ENCODE results near the gene DCLK2. TPM values are rescaled to one million over a fixed set of nuclear protein-coding genes. Genes with fewer than 3 reads are reported as not detected.

Gene DCLK2
- total and polyA plus RNA-seq, 2 of the 8 experiments (the other 6 are each of a cell fraction or from before 2014, with no cell fraction given): 0.32 to 0.37 TPM

DNA sequence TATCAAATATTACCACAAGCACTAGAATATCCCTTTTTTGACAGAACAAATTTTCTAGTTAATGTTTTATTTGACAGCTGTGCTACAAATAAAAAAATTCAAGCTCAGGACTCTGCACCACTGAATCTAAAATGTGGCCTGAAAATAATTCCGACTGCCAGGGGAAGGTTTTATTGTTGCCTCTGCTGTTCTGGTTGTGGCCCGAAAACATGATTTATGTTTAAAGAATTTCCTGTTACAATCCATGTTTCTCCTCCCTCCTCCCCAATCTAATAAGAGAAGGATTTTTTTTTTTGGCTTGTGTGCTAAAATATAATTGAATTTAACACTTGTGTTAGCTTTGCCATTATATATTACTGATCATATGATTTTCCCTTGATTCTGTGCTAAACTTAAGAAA is 227.8 kb downstream of the DCLK2 start (continued):
- TF ChIP-seq, protein P1, sequence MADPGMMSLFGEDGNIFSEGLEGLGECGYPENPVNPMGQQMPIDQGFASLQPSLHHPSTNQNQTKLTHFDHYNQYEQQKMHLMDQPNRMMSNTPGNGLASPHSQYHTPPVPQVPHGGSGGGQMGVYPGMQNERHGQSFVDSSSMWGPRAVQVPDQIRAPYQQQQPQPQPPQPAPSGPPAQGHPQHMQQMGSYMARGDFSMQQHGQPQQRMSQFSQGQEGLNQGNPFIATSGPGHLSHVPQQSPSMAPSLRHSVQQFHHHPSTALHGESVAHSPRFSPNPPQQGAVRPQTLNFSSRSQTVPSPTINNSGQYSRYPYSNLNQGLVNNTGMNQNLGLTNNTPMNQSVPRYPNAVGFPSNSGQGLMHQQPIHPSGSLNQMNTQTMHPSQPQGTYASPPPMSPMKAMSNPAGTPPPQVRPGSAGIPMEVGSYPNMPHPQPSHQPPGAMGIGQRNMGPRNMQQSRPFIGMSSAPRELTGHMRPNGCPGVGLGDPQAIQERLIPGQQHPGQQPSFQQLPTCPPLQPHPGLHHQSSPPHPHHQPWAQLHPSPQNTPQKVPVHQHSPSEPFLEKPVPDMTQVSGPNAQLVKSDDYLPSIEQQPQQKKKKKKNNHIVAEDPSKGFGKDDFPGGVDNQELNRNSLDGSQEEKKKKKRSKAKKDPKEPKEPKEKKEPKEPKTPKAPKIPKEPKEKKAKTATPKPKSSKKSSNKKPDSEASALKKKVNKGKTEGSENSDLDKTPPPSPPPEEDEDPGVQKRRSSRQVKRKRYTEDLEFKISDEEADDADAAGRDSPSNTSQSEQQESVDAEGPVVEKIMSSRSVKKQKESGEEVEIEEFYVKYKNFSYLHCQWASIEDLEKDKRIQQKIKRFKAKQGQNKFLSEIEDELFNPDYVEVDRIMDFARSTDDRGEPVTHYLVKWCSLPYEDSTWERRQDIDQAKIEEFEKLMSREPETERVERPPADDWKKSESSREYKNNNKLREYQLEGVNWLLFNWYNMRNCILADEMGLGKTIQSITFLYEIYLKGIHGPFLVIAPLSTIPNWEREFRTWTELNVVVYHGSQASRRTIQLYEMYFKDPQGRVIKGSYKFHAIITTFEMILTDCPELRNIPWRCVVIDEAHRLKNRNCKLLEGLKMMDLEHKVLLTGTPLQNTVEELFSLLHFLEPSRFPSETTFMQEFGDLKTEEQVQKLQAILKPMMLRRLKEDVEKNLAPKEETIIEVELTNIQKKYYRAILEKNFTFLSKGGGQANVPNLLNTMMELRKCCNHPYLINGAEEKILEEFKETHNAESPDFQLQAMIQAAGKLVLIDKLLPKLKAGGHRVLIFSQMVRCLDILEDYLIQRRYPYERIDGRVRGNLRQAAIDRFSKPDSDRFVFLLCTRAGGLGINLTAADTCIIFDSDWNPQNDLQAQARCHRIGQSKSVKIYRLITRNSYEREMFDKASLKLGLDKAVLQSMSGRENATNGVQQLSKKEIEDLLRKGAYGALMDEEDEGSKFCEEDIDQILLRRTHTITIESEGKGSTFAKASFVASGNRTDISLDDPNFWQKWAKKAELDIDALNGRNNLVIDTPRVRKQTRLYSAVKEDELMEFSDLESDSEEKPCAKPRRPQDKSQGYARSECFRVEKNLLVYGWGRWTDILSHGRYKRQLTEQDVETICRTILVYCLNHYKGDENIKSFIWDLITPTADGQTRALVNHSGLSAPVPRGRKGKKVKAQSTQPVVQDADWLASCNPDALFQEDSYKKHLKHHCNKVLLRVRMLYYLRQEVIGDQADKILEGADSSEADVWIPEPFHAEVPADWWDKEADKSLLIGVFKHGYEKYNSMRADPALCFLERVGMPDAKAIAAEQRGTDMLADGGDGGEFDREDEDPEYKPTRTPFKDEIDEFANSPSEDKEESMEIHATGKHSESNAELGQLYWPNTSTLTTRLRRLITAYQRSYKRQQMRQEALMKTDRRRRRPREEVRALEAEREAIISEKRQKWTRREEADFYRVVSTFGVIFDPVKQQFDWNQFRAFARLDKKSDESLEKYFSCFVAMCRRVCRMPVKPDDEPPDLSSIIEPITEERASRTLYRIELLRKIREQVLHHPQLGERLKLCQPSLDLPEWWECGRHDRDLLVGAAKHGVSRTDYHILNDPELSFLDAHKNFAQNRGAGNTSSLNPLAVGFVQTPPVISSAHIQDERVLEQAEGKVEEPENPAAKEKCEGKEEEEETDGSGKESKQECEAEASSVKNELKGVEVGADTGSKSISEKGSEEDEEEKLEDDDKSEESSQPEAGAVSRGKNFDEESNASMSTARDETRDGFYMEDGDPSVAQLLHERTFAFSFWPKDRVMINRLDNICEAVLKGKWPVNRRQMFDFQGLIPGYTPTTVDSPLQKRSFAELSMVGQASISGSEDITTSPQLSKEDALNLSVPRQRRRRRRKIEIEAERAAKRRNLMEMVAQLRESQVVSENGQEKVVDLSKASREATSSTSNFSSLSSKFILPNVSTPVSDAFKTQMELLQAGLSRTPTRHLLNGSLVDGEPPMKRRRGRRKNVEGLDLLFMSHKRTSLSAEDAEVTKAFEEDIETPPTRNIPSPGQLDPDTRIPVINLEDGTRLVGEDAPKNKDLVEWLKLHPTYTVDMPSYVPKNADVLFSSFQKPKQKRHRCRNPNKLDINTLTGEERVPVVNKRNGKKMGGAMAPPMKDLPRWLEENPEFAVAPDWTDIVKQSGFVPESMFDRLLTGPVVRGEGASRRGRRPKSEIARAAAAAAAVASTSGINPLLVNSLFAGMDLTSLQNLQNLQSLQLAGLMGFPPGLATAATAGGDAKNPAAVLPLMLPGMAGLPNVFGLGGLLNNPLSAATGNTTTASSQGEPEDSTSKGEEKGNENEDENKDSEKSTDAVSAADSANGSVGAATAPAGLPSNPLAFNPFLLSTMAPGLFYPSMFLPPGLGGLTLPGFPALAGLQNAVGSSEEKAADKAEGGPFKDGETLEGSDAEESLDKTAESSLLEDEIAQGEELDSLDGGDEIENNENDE (IDR thresholded peaks at IDR 0.05; ENCODE audit: insufficient replicate concordance, low read length): no peak
